GM18867 (cell line): ENCODE measurements around the gene RPUSD3.
"Not testable (repeated sequence)": the region's sequence is repeated elsewhere in the genome, so short reads cannot be mapped to it uniquely, and the experiment has no call there.

ENCODE experiments used
- ATAC-seq: cut with Tn5 transposase; IDR thresholded peaks from one replicate; pipeline ENCODE4 v1.9.1; 2021; ENCODE audit warnings: mild to moderate bottlenecking, moderate library complexity; ENCODE audit not compliant: unreplicated experiment

The RPUSD3 gene

GRCh38 chr3:9865125-9865637, 21.4 kb upstream of the RPUSD3 start:
- ATAC-seq, result not testable (repeated sequence)

- ATAC-seq, result no peak
These were observed 20.6 kb upstream of the RPUSD3 start for GRCh38 chr3:9864200-9864927.

GRCh38 chr3:9863058-9863772, 19.4 kb upstream of the RPUSD3 start:
- ATAC-seq, result no peak

- ATAC-seq, result no peak
These were observed 18.7 kb upstream of the RPUSD3 start for GRCh38 chr3:9862391-9863057.

DNA sequence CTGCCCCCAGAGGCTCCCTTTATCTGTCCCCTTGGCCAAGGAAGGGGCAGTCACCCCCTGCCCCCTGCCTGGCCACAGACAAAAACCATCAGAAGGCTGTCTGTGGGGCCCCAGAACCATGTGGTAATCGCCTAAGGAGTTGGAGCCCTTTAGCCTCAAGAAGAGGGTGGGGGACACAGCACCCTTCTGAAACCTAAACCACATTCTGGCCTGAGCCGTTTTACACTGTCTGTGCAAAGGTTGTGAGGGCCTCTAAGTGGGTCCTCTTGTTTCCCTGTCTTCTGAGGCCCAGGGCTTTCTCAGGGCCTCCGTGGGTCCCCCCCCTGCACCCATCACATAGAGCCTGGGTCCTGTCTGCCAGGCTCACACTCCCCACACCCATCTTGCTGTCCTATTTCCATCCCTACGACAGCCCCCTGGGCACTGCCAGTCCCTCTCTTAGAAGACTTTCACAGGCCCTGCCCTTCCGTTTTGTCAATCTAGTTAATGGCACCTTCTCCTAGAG, 17.9 kb upstream of the RPUSD3 start:
- no peak for ATAC-seq

GRCh38 chr3:9861201-9861600, 17.4 kb upstream of the RPUSD3 start:
- ATAC-seq, result no peak

DNA sequence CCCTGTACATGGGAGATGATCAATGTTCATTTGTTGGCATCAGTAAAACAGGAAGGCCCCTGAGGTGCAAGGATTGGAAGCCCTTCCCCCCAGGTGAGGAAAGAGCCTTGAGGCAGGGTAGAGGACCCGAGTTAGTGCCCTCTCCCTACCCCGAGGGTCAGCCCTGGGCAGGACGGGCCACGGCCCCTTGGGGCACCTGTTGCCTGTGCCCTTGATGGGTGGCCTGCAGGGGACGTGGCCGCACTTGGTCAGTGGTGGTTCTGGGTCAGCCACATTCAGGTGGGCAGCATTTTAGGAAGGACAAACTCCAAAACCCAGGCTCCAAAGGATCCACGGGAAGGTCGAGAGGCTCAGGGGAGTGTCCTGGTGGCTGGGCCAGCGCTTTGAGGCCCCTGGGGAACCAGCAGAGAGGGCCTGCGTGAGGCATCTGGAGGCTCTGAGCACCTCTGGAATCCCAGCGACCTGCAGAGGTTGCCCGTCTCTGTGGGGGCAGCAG, 15.8 kb upstream of the RPUSD3 start:
- no peak for ATAC-seq

GRCh38 chr3:9855594-9855993, 11.8 kb upstream of the RPUSD3 start:
- no peak for ATAC-seq

GRCh38 chr3:9854291-9854940, 10.6 kb upstream of the RPUSD3 start:
- ATAC-seq, result not testable (repeated sequence)

DNA sequence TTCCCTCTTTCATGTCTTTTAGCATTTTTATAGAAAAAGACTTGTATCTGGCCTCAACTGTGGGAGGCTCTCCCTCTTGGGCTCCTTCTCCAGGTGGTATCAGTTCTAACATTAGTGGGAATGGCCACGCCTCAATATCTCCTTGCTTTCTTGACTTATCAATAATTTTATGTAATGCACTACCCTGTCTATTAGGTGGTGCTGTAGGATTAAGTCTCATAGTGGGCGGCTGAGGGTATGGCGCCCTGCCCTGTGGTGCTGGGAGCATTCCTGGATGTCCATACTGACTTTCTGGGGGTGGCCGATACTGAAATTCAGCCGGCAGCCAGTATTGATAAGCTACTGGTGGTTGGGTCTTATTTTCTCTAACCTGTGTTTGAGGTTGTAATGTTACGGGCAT, 8.7 kb upstream of the RPUSD3 start:
- ATAC-seq, result no peak

GRCh38 chr3:9851926-9852325, 8.1 kb upstream of the RPUSD3 start:
- not testable (repeated sequence) for ATAC-seq

GRCh38 chr3:9851383-9851782, 7.6 kb upstream of the RPUSD3 start:
- ATAC-seq, result not testable (repeated sequence)

DNA sequence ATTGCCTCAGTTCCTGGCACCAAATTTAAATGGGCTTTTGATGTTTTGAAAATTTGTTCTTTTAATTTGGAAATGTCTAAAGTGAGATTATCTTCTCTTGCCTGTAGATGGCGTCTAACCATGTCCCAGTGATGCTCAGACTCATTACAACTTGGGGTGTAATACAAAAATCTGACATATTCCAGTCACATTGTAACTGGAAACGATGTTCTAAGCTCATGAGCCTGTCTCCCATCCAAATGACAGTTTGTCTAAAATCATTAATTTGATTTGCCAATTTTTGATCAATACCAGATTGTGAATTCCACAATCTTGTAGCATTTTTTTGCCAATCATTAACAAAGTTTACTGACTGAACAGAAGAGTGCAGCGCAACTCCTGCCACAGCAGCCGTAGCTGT, 5.1 kb upstream of the RPUSD3 start:
- ATAC-seq, result not testable (repeated sequence)

DNA sequence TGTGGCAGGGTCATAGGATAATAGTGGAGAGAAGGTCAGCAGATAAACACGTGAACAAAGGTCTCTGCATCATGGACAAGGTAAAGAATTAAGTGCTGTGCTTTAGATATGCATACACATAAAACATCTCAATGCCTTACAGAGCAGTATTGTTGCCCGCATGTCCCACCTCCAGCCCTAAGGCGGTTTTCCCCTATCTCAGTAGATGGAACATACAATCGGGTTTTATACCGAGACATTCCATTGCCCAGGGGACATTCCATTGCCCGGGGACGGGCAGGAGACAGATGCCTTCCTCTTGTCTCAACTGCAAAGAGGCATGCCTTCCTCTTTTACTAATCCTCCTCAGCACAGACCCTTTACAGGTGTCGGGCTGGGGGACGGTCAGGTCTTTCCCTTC, 4.1 kb upstream of the RPUSD3 start:
- ATAC-seq, result not testable (repeated sequence)

GRCh38 chr3:9846931-9847488, 3.2 kb upstream of the RPUSD3 start:
- ATAC-seq, result no peak

DNA sequence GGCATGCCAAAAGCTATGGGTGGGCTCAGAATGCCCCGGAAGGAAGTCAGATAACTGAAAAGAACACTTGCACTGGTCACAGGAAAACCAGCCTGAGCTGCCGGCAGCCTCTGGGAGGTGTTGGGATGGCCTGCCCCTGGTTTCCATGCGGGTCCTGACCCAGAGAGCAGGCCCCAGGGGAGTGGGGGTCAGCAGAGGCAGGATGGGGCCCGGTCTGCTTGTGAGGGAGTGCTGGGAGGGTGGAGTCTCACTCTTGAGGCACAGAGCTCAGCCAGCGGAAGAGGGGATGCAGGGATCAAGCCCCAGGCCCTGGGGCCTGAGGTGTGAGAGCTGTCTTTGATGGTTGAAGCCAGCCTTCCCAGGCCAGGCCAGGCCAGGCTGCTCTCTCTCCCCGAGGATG, 2.4 kb upstream of the RPUSD3 start:
- no peak for ATAC-seq

GRCh38 chr3:9841015-9841414, 2.8 kb downstream of the RPUSD3 start:
- ATAC-seq, result no peak

GRCh38 chr3:9838856-9839255, 5.0 kb downstream of the RPUSD3 start:
- no peak for ATAC-seq

- no peak for ATAC-seq
These were observed 5.9 kb downstream of the RPUSD3 start for GRCh38 chr3:9837701-9838582.
